ENCODE measurements around the gene COX7B. TPM values are rescaled to one million over a fixed set of nuclear protein-coding genes. Genes with fewer than 3 reads are reported as not detected.

COX7B gene
- total and polyA plus RNA-seq, 7 donors: 503 to 2,795 (median 1,011) TPM

DNA sequence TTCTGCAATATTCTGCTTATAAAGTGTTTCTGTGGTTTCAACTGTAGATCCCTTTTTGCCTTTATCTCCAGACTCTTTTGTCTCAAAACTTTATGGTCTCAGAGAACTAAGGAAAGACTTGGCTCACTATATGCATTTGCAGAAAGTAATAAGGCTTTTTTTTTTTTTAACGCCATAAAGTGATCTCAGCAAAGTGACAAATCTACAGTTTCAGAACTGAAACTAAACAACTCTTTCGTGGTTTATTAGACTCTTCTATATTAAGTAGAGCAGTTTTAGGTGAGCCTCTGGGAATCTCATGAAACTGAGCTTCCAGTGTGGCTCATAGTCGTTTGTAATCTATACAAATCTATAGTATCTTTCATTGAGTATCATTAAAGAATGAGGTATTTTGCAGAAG lies 26.5 kb downstream of the COX7B start:
- intact Hi-C loops (cut with DNase I): no loop called here
- Histone ChIP-seq H3K36me3 (no peaks in the 10 kb centered on the region), H3K9me3 (no peaks in the 10 kb centered on the region), H3K27me3 (no peaks in the 10 kb centered on the region), H3K27ac (no peak overlapping the region), H3K4me3 (no peak overlapping the region), H3K4me1 (no peaks in the 10 kb centered on the region)
- WGBS, 2 donors: 2 to 13% methylated on average over 3 of the region's 3 CpGs
- DNase-seq: no peak
- no peak for TF ChIP-seq EP300 (IDR thresholded peaks at IDR 0.05)
- no peak for TF ChIP-seq POLR2AphosphoS5 (IDR thresholded peaks at IDR 0.05)
- TF ChIP-seq POLR2A (IDR thresholded peaks at IDR 0.05): no peak
- TF ChIP-seq, protein P1, sequence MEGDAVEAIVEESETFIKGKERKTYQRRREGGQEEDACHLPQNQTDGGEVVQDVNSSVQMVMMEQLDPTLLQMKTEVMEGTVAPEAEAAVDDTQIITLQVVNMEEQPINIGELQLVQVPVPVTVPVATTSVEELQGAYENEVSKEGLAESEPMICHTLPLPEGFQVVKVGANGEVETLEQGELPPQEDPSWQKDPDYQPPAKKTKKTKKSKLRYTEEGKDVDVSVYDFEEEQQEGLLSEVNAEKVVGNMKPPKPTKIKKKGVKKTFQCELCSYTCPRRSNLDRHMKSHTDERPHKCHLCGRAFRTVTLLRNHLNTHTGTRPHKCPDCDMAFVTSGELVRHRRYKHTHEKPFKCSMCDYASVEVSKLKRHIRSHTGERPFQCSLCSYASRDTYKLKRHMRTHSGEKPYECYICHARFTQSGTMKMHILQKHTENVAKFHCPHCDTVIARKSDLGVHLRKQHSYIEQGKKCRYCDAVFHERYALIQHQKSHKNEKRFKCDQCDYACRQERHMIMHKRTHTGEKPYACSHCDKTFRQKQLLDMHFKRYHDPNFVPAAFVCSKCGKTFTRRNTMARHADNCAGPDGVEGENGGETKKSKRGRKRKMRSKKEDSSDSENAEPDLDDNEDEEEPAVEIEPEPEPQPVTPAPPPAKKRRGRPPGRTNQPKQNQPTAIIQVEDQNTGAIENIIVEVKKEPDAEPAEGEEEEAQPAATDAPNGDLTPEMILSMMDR (IDR thresholded peaks at IDR 0.05): no peak

DNA sequence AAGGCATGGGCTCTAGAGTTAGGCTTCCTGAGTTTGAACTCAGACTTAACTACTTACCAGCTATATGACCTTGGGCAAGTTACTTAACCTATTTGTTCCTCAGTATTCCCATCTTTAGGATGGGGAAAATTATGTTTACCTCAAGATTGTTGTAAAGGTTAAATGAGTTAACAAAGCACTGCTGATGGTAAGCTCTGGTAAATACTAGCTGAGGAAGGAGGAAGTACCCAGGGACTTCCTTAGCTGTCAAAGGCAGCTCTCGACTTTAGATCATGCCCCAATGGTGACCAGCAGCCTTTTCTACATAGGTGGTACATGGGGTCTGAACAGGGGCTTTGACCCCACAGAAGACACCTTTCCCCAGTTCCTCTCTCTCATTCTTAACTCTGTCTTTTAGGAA lies 31.3 kb downstream of the COX7B start:
- H3K36me3 ChIP-seq: no peaks in the 10 kb centered on the region
- no peak overlapping the region for H3K4me3 ChIP-seq
- H3K9me3 ChIP-seq: no peaks in the 10 kb centered on the region
- intact Hi-C loops (cut with DNase I): no loop called here
- peaks cover 0 to 7% (median 0%) of the 10 kb centered on the region in 4 donors for H3K4me1 ChIP-seq
- no peak for TF ChIP-seq EP300 (IDR thresholded peaks at IDR 0.05)
- TF ChIP-seq POLR2AphosphoS5 (IDR thresholded peaks at IDR 0.05): no peak
- TF ChIP-seq, protein P1 (IDR thresholded peaks at IDR 0.05): no peak
- H3K27me3 ChIP-seq: no peaks in the 10 kb centered on the region
- 69 to 71% methylated on average over 1 of the region's 1 CpG for WGBS, 2 donors
- DNase-seq: no peak
- no peak overlapping the region for H3K27ac ChIP-seq

DNA sequence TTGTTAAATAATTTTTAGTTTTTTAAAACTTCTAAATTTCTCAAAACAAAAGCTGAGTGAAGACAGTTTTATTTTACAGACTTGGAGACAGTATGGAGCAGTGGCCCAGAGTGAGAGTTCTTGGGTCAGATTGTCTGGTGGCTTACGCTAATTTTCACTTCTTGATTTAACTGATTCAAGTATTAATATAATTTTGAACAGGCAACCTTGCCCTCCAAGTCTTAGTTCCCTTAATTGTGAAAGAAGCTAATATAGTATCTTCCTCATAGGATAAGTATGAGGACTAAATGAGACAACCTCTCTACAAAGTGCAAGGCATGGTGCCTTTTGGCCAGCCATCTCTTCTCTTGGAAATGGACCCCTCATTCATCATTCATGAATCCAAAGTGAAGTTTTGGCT lies 36.6 kb downstream of the COX7B start:
- TF ChIP-seq EP300 (IDR thresholded peaks at IDR 0.05) (no peak), POLR2AphosphoS5 (IDR thresholded peaks at IDR 0.05) (no peak), POLR2A (IDR thresholded peaks at IDR 0.05) (no peak)
- TF ChIP-seq, protein P1 (IDR thresholded peaks at IDR 0.05): no peak
- no peaks in the 10 kb centered on the region for H3K27me3 ChIP-seq
- intact Hi-C loops (cut with DNase I): no loop called here
- H3K27ac ChIP-seq: no peak overlapping the region
- no peak overlapping the region for H3K4me3 ChIP-seq
- peaks cover 0 to 11% (median 0%) of the 10 kb centered on the region in 4 donors for H3K4me1 ChIP-seq
- no peak for DNase-seq
- 81 to 91% methylated on average over 1 of the region's 1 CpG for WGBS, 2 donors
- H3K36me3 ChIP-seq: no peaks in the 10 kb centered on the region
- H3K9me3 ChIP-seq: no peaks in the 10 kb centered on the region

DNA sequence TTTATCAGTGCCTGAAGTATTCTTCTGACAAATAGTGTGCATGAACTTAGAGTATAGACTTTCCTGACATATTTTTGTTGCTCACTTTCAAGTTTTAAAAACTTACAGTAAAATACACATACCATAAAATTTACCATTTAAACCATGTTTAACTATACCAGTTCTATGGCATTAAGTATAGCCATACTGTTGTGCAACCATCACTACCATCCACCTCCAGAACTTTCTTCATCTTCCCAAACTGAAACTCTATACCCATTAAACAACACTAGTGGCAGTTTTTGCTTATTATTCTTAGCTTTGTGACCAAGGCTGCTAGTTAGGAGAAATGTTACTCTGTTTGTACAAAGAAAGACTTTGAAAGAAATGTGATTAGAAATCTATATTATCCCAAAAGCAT lies 37.0 kb downstream of the COX7B start:
- TF ChIP-seq, protein P1 (IDR thresholded peaks at IDR 0.05): no peak
- TF ChIP-seq POLR2AphosphoS5 (IDR thresholded peaks at IDR 0.05): no peak
- no peak for TF ChIP-seq EP300 (IDR thresholded peaks at IDR 0.05)
- no peak for TF ChIP-seq POLR2A (IDR thresholded peaks at IDR 0.05)
- Histone ChIP-seq H3K27ac (no peak overlapping the region), H3K9me3 (no peaks in the 10 kb centered on the region)

DNA sequence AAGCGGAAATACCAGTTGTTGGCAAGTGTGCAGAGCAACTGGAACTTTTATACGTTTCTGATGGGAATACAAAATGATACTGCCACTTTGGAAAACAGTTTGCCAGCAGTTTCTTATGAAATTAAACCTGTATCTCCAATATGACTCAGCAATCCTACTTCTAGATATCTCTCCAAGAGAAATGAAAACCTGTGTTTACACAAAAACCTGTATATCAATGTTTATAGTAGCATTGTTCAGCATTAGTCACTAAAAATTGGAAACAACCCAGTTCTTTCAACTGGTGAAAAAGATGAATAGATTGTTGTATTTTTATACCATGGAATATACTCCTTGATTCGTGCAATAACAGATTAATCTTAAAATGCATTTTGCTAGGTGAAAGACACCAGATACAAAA lies 38.0 kb downstream of the COX7B start:
- Histone ChIP-seq H3K27me3 (no peaks in the 10 kb centered on the region), H3K36me3 (no peaks in the 10 kb centered on the region), H3K4me3 (no peak overlapping the region), H3K27ac (no peak overlapping the region), H3K4me1 (peaks cover 0 to 11% (median 0%) of the 10 kb centered on the region in 4 donors), H3K9me3 (no peaks in the 10 kb centered on the region)
- 24 to 72% methylated on average over 3 of the region's 3 CpGs for WGBS, 2 donors
- no peak for TF ChIP-seq POLR2AphosphoS5 (IDR thresholded peaks at IDR 0.05)
- intact Hi-C loops (cut with DNase I): no loop called here
- no peak for DNase-seq

More for the DNA sequence above, 37.0 kb downstream of the COX7B start:
- Histone ChIP-seq H3K36me3 (no peaks in the 10 kb centered on the region), H3K4me1 (peaks cover 0 to 11% (median 0%) of the 10 kb centered on the region in 4 donors), H3K4me3 (no peak overlapping the region), H3K27me3 (no peaks in the 10 kb centered on the region)
- intact Hi-C loops (cut with DNase I): no loop called here
- DNase-seq: no peak
